Measurements from ENCODE around the gene CBFA2T3. TPM values are rescaled to one million over a fixed set of nuclear protein-coding genes. Genes with fewer than 3 reads are reported as not detected.

The CBFA2T3 gene
- total and polyA plus RNA-seq, 2 donors (not counting 1 experiment from before 2014, with no cell fraction given), result 40.8 to 58.3 TPM

- H3K4me1 ChIP-seq (ENCODE audit: control insufficient read depth in 2 of 2, insufficient read depth in 2 of 2, low read length in 2 of 2), result peaks cover 29 to 39% of the 10 kb centered on the region in 2 donors
- no peaks in the 10 kb centered on the region for H3K9me3 Mint-ChIP-seq (ENCODE audit: insufficient read depth)
- H3K27me3 Mint-ChIP-seq, result no peaks in the 10 kb centered on the region
- peaks cover 60% of the 10 kb centered on the region for H3K79me2 ChIP-seq (ENCODE audit: control insufficient read depth, insufficient read depth, low read length)
- no peaks in the 10 kb centered on the region for H3K27me3 ChIP-seq (replicated peaks in 1 of 4; ENCODE audit: control extremely low read depth in 1 of 4, control insufficient read depth in 3 of 4, insufficient read depth in 4 of 4, low read length in 3 of 4)
- peaks cover 79% of the 10 kb centered on the region for H4K20me1 ChIP-seq (ENCODE audit: control insufficient read depth, insufficient read depth, low read length, poor library complexity, severe bottlenecking)
- peaks cover 44% of the 10 kb centered on the region for H3K4me1 Mint-ChIP-seq
- no peak for TF ChIP-seq EZH2 (IDR thresholded peaks at IDR 0.05; ENCODE audit: borderline replicate concordance, insufficient read depth, low read depth, low read length, poor library complexity, severe bottlenecking)
- peak; percentile 86 for TF ChIP-seq CTCF (IDR thresholded peaks at IDR 0.05)
- H3K27ac Mint-ChIP-seq, result peak overlapping the region; percentile 81
- ATAC-seq (ENCODE audit: low read depth) (peak; percentile 67), DNase-seq (peak; percentile 85)
- H3K4me3 Mint-ChIP-seq, result peak overlapping the region; percentile 78
- H3K4me3 ChIP-seq (ENCODE audit: control extremely low read depth in 1 of 5, extremely low read depth in 1 of 5, insufficient read depth in 1 of 5, low read depth in 2 of 5, low read length in 4 of 5), result peak overlapping the region in 4 of 5 experiments; percentile 22 to 46 (median 30)
- ChIA-PET POLR2A (interaction anchor here (1.4 to 1.7 kb wide), 2 partner anchors 36 to 214 kb away, joined by 3 to 5 read pairs; no protein-coding TSS in a partner anchor), CTCF (interaction anchor here (0.7 to 3.4 kb wide), 7 partner anchors 16 to 225 kb away, joined by 3 to 12 read pairs (median 4); no protein-coding TSS in a partner anchor)
- no peak overlapping the region for H3K27ac ChIP-seq (ENCODE audit: low read length in 2 of 2)
- H3K36me3 ChIP-seq (replicated peaks in 1 of 2; ENCODE audit: control extremely low read depth in 1 of 2, control insufficient read depth in 1 of 2, extremely low read depth in 1 of 2, insufficient read depth in 2 of 2, low read length in 1 of 2), result peaks cover 0 to 10% of the 10 kb centered on the region in 2 experiments
- peak overlapping the region; percentile 91 for H3K4me2 ChIP-seq (replicated peaks; ENCODE audit: low read depth, low read length, poor library complexity, severe bottlenecking)
- intact Hi-C loops (cut with micrococcal nuclease), result loop anchor here (1.0 to 2.0 kb wide), 6 partner anchors 26 to 274 kb away; no protein-coding TSS in a partner anchor
- peak overlapping the region; percentile 42 for H3K9ac ChIP-seq (ENCODE audit: low read length)
- H3K9me3 ChIP-seq (ENCODE audit: control extremely low read depth in 1 of 3, control insufficient read depth in 2 of 3, insufficient read depth in 1 of 3, low read length in 2 of 3), result no peaks in the 10 kb centered on the region
- no peak overlapping the region for H2AFZ ChIP-seq (ENCODE audit: insufficient read depth, low read depth, low read length, poor library complexity, severe bottlenecking)
- 25% methylated on average over 52 of the region's 54 CpGs for WGBS (ENCODE audit: insufficient coverage)
Measured at GRCh38 chr16:88941913-88942909, 34.8 kb downstream of the CBFA2T3 start.

Data from B cell (primary cell).